Large intestine (tissue), 3 donors: ENCODE results near the gene DYNLT3. TPM values are rescaled to one million over a fixed set of nuclear protein-coding genes. Genes with fewer than 3 reads are reported as not detected.

ENCODE experiments used
- DNase-seq, 2 donors: peaks; one replicate each; pipeline versions ENCODE4 v3.0.0 to v3.0.0-alpha.2; 2013
- H3K27ac ChIP-seq: one replicate; pipeline ENCODE4 v1.5.1; 2013; ENCODE audit warnings: low read length
- H3K27me3 ChIP-seq: 2 replicates; pipeline ENCODE4 v1.6.1; 2013; ENCODE audit warnings: low read length; ENCODE audit not compliant: control insufficient read depth, insufficient read depth
- H3K36me3 ChIP-seq: 2 replicates; pipeline ENCODE4 v1.6.1; 2013; ENCODE audit warnings: low read length; ENCODE audit not compliant: control insufficient read depth, insufficient read depth
- H3K4me1 ChIP-seq: one replicate; pipeline ENCODE4 v1.6.1; 2013; ENCODE audit warnings: low read length; ENCODE audit not compliant: control insufficient read depth, insufficient read depth
- H3K4me3 ChIP-seq: one replicate; pipeline ENCODE4 v1.5.1; 2013; ENCODE audit warnings: low read length
- H3K9me3 ChIP-seq: one replicate; pipeline ENCODE4 v1.6.1; 2013; ENCODE audit warnings: mild to moderate bottlenecking, low read depth, low read length, moderate library complexity; ENCODE audit not compliant: control insufficient read depth
- polyA plus RNA-seq: library from polyadenylated mRNA; unstranded; fragments of 120-200 nt; gene quantifications from one replicate; pipeline ENCODE4 v1.2.1, GENCODE V29; 2013

Gene DYNLT3
- polyA plus RNA-seq, 1 donor = 23.9 TPM

DNA sequence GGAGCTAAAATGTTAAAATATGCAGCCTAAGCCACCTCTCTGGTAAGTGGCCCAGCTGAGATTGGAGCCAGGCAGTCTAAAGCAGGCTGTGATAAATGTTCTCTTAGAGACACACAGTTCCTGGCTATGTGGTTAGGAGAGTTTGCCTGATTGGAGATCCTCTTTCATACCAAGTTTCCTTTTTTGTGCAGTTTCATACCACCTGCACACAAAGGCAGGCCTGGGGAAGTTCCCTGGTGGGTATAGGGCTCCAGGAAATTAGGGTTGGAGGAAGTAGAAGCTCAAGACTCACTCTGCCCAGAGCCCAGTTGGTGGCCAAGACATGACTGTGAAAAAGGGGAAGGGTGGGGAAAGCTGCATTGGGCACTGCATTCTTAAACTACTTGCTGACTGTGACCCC lies 50.6 kb downstream of the DYNLT3 start:
- Histone ChIP-seq H3K27me3 (no peaks in the 10 kb centered on the region), H3K4me3 (no peak overlapping the region), H3K9me3 (no peaks in the 10 kb centered on the region), H3K36me3 (no peaks in the 10 kb centered on the region), H3K27ac (no peak overlapping the region), H3K4me1 (no peaks in the 10 kb centered on the region)
- no peak for DNase-seq

GRCh38 chrX:37796310-37796709 lies 51.1 kb downstream of the DYNLT3 start:
- Histone ChIP-seq H3K27me3 (no peaks in the 10 kb centered on the region), H3K36me3 (no peaks in the 10 kb centered on the region), H3K4me3 (no peak overlapping the region), H3K27ac (no peak overlapping the region), H3K4me1 (no peaks in the 10 kb centered on the region), H3K9me3 (no peaks in the 10 kb centered on the region)
- DNase-seq = no peak

Other genes starting within 250 kb of the DYNLT3 start
- 12.3 TPM for gene XK, start 161.8 kb downstream of the DYNLT3 start, polyA plus RNA-seq
- gene CYBB, start 67.5 kb downstream of the DYNLT3 start, polyA plus RNA-seq = 15.9 TPM
- 3.6 TPM for gene SYTL5, start 159.0 kb upstream of the DYNLT3 start, polyA plus RNA-seq